HEK293T (cell line): ENCODE data around the gene NHSL2.

Source experiments
- ELF4 ChIP-seq: fragments of 450-650 bp; IDR thresholded peaks from 2 replicates; pipeline ENCODE4 v1.6.1; 2017; ENCODE audit warnings: antibody characterized with exemption
- HDGF ChIP-seq: fragments of 450-650 bp; IDR thresholded peaks from 2 replicates; pipeline ENCODE4 v1.6.1; 2017; ENCODE audit warnings: antibody characterized with exemption, borderline replicate concordance
- SP1 ChIP-seq: fragments of 450-650 bp; IDR thresholded peaks from 2 replicates; pipeline ENCODE4 v1.6.1; 2017

DNA sequence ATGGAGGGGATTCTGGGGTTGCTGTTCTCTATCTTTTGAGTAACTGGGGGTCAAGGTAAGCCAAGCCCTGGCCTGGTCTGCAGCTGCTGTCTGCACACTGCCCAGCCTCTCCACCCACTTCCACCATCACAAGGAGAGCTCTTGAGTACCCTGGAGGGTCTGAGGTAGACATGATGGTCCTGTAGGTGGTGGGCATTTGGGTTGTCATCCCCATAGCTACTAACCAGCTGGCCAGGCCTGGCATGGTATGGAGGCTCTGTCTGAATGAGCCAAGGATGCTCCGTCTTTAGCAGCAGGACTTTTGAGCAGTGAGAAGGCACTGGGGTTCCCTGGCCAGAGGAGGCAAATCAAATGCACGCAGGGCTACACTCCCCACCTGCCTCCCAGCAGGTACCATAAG is 82.7 kb downstream of the NHSL2 start:
- TF ChIP-seq ELF4 (no peak), HDGF (no peak), SP1 (no peak)
